ENCODE results near the gene PLA2G4E.

DNA sequence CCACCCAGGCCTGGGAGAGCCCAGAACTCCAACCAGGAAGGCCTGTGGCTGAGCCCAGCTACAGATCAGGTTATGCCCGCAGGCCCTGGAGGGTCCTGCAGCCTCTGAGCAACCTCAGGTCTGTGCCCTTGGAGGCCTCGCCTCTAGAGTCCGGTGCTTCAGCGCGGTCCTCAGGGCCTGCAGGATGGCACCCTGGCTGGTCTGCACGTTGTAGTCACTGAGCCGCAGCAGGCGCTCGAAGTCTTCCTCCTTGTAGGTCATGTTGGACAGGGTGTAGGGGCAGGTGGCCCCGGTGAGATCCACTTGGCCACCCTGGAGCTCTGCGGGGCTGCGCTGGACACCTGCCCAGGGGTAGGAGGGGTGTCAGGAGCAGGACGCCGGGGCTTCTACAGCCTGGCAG, 47.8 kb upstream of the PLA2G4E start:
- TF ChIP-seq POLR2A (IDR thresholded peaks at IDR 0.05) (no peak), POLR2AphosphoS5 (IDR thresholded peaks at IDR 0.05; ENCODE audit: insufficient read depth in 1 of 2, low read depth in 1 of 2) (no peak)
- TF ChIP-seq, protein P1, sequence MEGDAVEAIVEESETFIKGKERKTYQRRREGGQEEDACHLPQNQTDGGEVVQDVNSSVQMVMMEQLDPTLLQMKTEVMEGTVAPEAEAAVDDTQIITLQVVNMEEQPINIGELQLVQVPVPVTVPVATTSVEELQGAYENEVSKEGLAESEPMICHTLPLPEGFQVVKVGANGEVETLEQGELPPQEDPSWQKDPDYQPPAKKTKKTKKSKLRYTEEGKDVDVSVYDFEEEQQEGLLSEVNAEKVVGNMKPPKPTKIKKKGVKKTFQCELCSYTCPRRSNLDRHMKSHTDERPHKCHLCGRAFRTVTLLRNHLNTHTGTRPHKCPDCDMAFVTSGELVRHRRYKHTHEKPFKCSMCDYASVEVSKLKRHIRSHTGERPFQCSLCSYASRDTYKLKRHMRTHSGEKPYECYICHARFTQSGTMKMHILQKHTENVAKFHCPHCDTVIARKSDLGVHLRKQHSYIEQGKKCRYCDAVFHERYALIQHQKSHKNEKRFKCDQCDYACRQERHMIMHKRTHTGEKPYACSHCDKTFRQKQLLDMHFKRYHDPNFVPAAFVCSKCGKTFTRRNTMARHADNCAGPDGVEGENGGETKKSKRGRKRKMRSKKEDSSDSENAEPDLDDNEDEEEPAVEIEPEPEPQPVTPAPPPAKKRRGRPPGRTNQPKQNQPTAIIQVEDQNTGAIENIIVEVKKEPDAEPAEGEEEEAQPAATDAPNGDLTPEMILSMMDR (IDR thresholded peaks at IDR 0.05): no peak
